ENCODE results near the gene GOPC.

GRCh38 chr6:117564681-117565080 lies 37.6 kb downstream of the GOPC start:
- no peak for TF ChIP-seq CTCF (IDR thresholded peaks at IDR 0.05; ENCODE audit: low read length)
- TF ChIP-seq EZH2phosphoT487 (IDR thresholded peaks at IDR 0.05; ENCODE audit: low read length), result no peak

All from MM.1S (cell line).